H9 (cell line): ENCODE data around the gene KRT25. TPM values are rescaled to one million over a fixed set of nuclear protein-coding genes. Genes with fewer than 3 reads are reported as not detected.

ENCODE experiments used
- DNase-seq: peaks from one replicate; pipeline ENCODE4 v3.0.0-alpha.2; 2017
- H2AFZ ChIP-seq: one replicate; pipeline ENCODE4 v1.6.1; 2013; ENCODE audit warnings: mild to moderate bottlenecking, low read length, control low read depth, moderate library complexity
- H2AK5ac ChIP-seq: 2 replicates; pipeline ENCODE4 v1.6.1; 2013; ENCODE audit warnings: low read length, control low read depth, mixed read lengths; ENCODE audit not compliant: insufficient read length
- H2BK120ac ChIP-seq: one replicate; pipeline ENCODE4 v1.6.1; 2013; ENCODE audit warnings: low read depth, mild to moderate bottlenecking, low read length, control low read depth, inconsistent platforms; ENCODE audit not compliant: poor library complexity, severe bottlenecking
- H2BK12ac ChIP-seq: 2 replicates; pipeline ENCODE4 v1.6.1; 2013; ENCODE audit warnings: low read length, control low read depth, mixed read lengths, low read depth; ENCODE audit not compliant: insufficient read length
- H2BK15ac ChIP-seq: 2 replicates; pipeline ENCODE4 v1.6.1; 2013; ENCODE audit warnings: low read depth, low read length, control low read depth
- H2BK20ac ChIP-seq: one replicate; pipeline ENCODE4 v1.6.1; 2013; ENCODE audit warnings: low read depth, mild to moderate bottlenecking, low read length, control low read depth, inconsistent platforms; ENCODE audit not compliant: poor library complexity, severe bottlenecking
- H2BK5ac ChIP-seq: 2 replicates; pipeline ENCODE4 v1.6.1; 2013; ENCODE audit warnings: low read length, control low read depth, mixed read lengths; ENCODE audit not compliant: insufficient read length
- H3K14ac ChIP-seq: 2 replicates; pipeline ENCODE4 v1.6.1; 2013; ENCODE audit warnings: low read length, control low read depth; ENCODE audit not compliant: insufficient read depth
- H3K18ac ChIP-seq: 2 replicates; pipeline ENCODE4 v1.6.1; 2013; ENCODE audit warnings: low read depth, mild to moderate bottlenecking, mixed read lengths, low read length, control low read depth; ENCODE audit not compliant: insufficient read length
- H3K23ac ChIP-seq: 2 replicates; pipeline ENCODE4 v1.6.1; 2013; ENCODE audit warnings: low read length, control low read depth, mixed read lengths, low read depth; ENCODE audit not compliant: insufficient read length
- H3K23me2 ChIP-seq: 2 replicates; pipeline ENCODE4 v1.6.1; 2013; ENCODE audit warnings: low read depth, mild to moderate bottlenecking, mixed read lengths, low read length, control low read depth; ENCODE audit not compliant: insufficient read length, poor library complexity, severe bottlenecking
- H3K27ac ChIP-seq: 2 replicates; pipeline ENCODE4 v1.5.1; 2013; ENCODE audit warnings: low read length, control low read depth, mixed read lengths, low read depth; ENCODE audit not compliant: insufficient read length
- H3K27me3 ChIP-seq: 2 replicates; pipeline ENCODE4 v1.6.1; 2013; ENCODE audit warnings: low read length, control low read depth, inconsistent platforms; ENCODE audit not compliant: insufficient read depth
- H3K4ac ChIP-seq: 2 replicates; pipeline ENCODE4 v1.6.1; 2013; ENCODE audit warnings: low read depth, mild to moderate bottlenecking, control low read depth, inconsistent platforms, low read length, moderate library complexity
- H3K4me1 ChIP-seq: 2 replicates; pipeline ENCODE4 v1.6.1; 2013; ENCODE audit warnings: low read length, control low read depth, inconsistent platforms; ENCODE audit not compliant: insufficient read depth
- H3K4me2 ChIP-seq: 2 replicates; pipeline ENCODE4 v1.6.1; 2013; ENCODE audit warnings: low read length, control low read depth, mixed read lengths; ENCODE audit not compliant: insufficient read length, insufficient read depth
- H3K56ac ChIP-seq: 2 replicates; pipeline ENCODE4 v1.6.1; 2013; ENCODE audit warnings: low read depth, mild to moderate bottlenecking, mixed read lengths, low read length, control low read depth; ENCODE audit not compliant: insufficient read length
- H3K79me1 ChIP-seq: 2 replicates; pipeline ENCODE4 v1.6.1; 2013; ENCODE audit warnings: low read depth, mild to moderate bottlenecking, moderate library complexity, low read length, control low read depth, inconsistent platforms; ENCODE audit not compliant: insufficient read depth, poor library complexity, severe bottlenecking
- H3K79me2 ChIP-seq: 2 replicates; pipeline ENCODE4 v1.6.1; 2013; ENCODE audit warnings: low read length, control low read depth, inconsistent platforms; ENCODE audit not compliant: insufficient read depth
- H3K9ac ChIP-seq: 2 replicates; pipeline ENCODE4 v1.6.1; 2013; ENCODE audit warnings: low read length, control low read depth, mixed read lengths; ENCODE audit not compliant: insufficient read length; ENCODE audit errors: extremely low read depth
- H3K9me3 ChIP-seq: one replicate; pipeline ENCODE4 v1.6.1; 2013; ENCODE audit warnings: low read depth, low read length, inconsistent platforms; ENCODE audit not compliant: control insufficient read depth
- H3T11ph ChIP-seq: one replicate; pipeline ENCODE4 v1.6.1; 2013; ENCODE audit warnings: mild to moderate bottlenecking, low read length, control low read depth, inconsistent platforms
- H4K20me1 ChIP-seq: one replicate; pipeline ENCODE4 v1.6.1; 2013; ENCODE audit not compliant: control insufficient read depth, insufficient read length, insufficient read depth
- H4K5ac ChIP-seq: 2 replicates; pipeline ENCODE4 v1.6.1; 2013; ENCODE audit warnings: low read depth, mild to moderate bottlenecking, mixed read lengths, low read length, control low read depth; ENCODE audit not compliant: insufficient read length
- H4K8ac ChIP-seq: replicated peaks from 2 replicates; pipeline ENCODE4 v1.6.1; 2013; ENCODE audit warnings: low read length, control low read depth, mixed read lengths, low read depth; ENCODE audit not compliant: insufficient read length
- H4K91ac ChIP-seq: 2 replicates; pipeline ENCODE4 v1.6.1; 2013; ENCODE audit warnings: low read depth, mild to moderate bottlenecking, moderate library complexity, mixed read lengths, low read length, control low read depth; ENCODE audit not compliant: insufficient read length
- H3K27ac Mint-ChIP-seq, 3 experiments: 2 replicates in 2 of 3; 3 replicates in 1 of 3; pipeline ENCODE4 v1.8.0; 2020 to 2021; ENCODE audit warnings: mixed read lengths in 3 of 3, mild to moderate bottlenecking in 1 of 3, moderate library complexity in 1 of 3
- H3K27me3 Mint-ChIP-seq: 2 replicates; pipeline ENCODE4 v1.8.0; 2021; ENCODE audit warnings: low read depth, mild to moderate bottlenecking, moderate library complexity, mixed read lengths
- H3K36me3 Mint-ChIP-seq, 3 experiments: 2 replicates in 2 of 3; 3 replicates in 1 of 3; pipeline ENCODE4 v1.8.0; 2020 to 2021; ENCODE audit warnings: low read depth in 3 of 3, mixed read lengths in 3 of 3; ENCODE audit not compliant: insufficient read depth in 1 of 3
- H3K4me1 Mint-ChIP-seq, 2 experiments: 2 replicates each; pipeline ENCODE4 v1.8.0; 2020; ENCODE audit warnings: mixed read lengths in 2 of 2
- H3K4me3 Mint-ChIP-seq, 2 experiments: 2 replicates in 1 of 2; 3 replicates in 1 of 2; pipeline ENCODE4 v1.8.0; 2020 to 2021; ENCODE audit warnings: mild to moderate bottlenecking in 2 of 2, mixed read lengths in 2 of 2, moderate library complexity in 1 of 2
- H3K9me3 Mint-ChIP-seq, 2 experiments: 2 replicates in 1 of 2; 3 replicates in 1 of 2; pipeline ENCODE4 v1.8.0; 2020; ENCODE audit warnings: mild to moderate bottlenecking in 2 of 2, mixed read lengths in 2 of 2, moderate library complexity in 1 of 2
- WGBS: extraction: QIAGEN DNeasy Blood & Tissue Kit; methylation state at CpG from one replicate; pipeline ENCODE4 v1.1.7; 2013; ENCODE audit warnings: missing lambda C conversion rate, low lambda C conversion rate, mixed read lengths; ENCODE audit not compliant: insufficient read length; ENCODE audit errors: extremely low coverage; 5-methylcytosine and 5-hydroxymethylcytosine counted together
- total RNA-seq: library from RNA; stranded (reverse); gene quantifications from 2 replicates; pipeline ENCODE4 v1.2.1, GENCODE V29; 2021
- TF ChIP-seq, protein P1 (sequence below): fragments of 200-600 bp; sonication (generic); conservative IDR thresholded peaks from 3 replicates; pipeline ENCODE4 v1.8.0; 2021; ENCODE audit warnings: antibody characterized with exemption, mild to moderate bottlenecking

Gene KRT25
- total RNA-seq, 1 experiment from 2014 or later = not detected

DNA sequence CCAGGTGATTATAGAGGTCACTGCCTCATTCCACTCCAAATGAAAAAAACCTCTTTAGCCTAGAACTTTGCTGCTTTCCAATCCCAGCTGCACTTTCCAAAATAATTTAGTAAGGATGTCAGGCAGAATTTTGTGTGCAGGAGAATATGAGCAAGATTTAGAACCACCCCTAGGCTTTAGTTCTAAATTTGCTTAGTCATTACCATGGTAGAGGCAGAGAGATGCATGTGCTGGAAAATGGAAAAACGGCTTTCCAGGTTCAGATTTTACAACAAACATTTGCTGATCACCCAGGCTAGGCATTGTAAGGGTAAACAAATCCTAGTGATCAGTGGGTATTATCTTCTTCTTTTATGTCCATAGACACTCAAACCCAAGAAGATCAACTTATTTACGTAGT, 10.5 kb upstream of the KRT25 start:
- Histone ChIP-seq H3K4ac (no peak overlapping the region), H3K9me3 (peaks cover 4% of the 10 kb centered on the region), H3K4me1 (no peaks in the 10 kb centered on the region), H2BK120ac (no peak overlapping the region), H3K79me2 (no peaks in the 10 kb centered on the region), H2BK12ac (no peak overlapping the region), H3K27me3 (no peaks in the 10 kb centered on the region; the same call in 1 of the 2 replicates), H4K20me1 (no peaks in the 10 kb centered on the region), H3K9ac (no peak overlapping the region), H3T11ph (no peak overlapping the region), H3K18ac (no peak overlapping the region), H3K23me2 (no peaks in the 10 kb centered on the region), H4K5ac (no peak overlapping the region), H3K79me1 (no peaks in the 10 kb centered on the region), H3K27ac (no peak overlapping the region), H2AFZ (no peak overlapping the region), H4K91ac (no peak overlapping the region), H3K14ac (no peak overlapping the region), H3K56ac (no peak overlapping the region), H2BK15ac (no peak overlapping the region), H2AK5ac (no peak overlapping the region), H3K23ac (no peak overlapping the region), H3K4me2 (no peak overlapping the region), H2BK5ac (no peak overlapping the region), H2BK20ac (no peak overlapping the region), H4K8ac (no peak overlapping the region)
- Mint-ChIP-seq H3K9me3 (peaks cover 26 to 28% of the 10 kb centered on the region in 2 experiments), H3K4me1 (no peaks in the 10 kb centered on the region), H3K4me3 (no peak overlapping the region), H3K27ac (no peak overlapping the region), H3K27me3 (peaks cover 16% of the 10 kb centered on the region), H3K36me3 (peaks cover 3 to 5% (median 3%) of the 10 kb centered on the region in 3 experiments; a peak in 4 of 7 replicates)
- no peak for DNase-seq
- no CpG with 5 or more reads among the region's 2 CpGs for WGBS
- TF ChIP-seq, protein P1, sequence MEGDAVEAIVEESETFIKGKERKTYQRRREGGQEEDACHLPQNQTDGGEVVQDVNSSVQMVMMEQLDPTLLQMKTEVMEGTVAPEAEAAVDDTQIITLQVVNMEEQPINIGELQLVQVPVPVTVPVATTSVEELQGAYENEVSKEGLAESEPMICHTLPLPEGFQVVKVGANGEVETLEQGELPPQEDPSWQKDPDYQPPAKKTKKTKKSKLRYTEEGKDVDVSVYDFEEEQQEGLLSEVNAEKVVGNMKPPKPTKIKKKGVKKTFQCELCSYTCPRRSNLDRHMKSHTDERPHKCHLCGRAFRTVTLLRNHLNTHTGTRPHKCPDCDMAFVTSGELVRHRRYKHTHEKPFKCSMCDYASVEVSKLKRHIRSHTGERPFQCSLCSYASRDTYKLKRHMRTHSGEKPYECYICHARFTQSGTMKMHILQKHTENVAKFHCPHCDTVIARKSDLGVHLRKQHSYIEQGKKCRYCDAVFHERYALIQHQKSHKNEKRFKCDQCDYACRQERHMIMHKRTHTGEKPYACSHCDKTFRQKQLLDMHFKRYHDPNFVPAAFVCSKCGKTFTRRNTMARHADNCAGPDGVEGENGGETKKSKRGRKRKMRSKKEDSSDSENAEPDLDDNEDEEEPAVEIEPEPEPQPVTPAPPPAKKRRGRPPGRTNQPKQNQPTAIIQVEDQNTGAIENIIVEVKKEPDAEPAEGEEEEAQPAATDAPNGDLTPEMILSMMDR = no peak
